ENCODE results near the gene TNP2.

The TNP2 gene

DNA sequence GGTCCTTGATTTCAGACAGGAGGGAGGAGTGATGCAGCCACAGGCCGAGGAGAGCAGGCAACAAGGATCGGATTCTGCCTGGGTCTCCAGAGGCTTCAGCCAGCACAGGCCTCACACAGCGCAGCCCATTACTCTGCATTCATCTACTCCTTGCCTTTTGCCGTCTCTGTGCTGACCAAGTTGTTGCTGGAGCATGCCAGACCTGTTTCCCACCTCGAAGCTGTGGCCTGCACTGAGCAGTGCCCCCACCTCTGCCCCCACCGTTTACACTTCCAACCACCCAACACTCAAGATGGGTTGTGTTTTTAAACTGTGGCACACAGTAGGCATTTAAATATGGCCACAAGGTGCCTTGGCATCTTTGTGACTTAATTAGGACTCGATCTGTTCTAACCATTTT lies 5.8 kb upstream of the TNP2 start:
- no peak overlapping the region for H3K4me3 Mint-ChIP-seq
- H3K27ac Mint-ChIP-seq: no peak overlapping the region
- H3K9me3 Mint-ChIP-seq (ENCODE audit: low read depth): no peaks in the 10 kb centered on the region
- H3K36me3 Mint-ChIP-seq: no peaks in the 10 kb centered on the region
- H3K27me3 Mint-ChIP-seq: no peaks in the 10 kb centered on the region
- H3K4me1 Mint-ChIP-seq (ENCODE audit: low read depth): no peaks in the 10 kb centered on the region

DNA sequence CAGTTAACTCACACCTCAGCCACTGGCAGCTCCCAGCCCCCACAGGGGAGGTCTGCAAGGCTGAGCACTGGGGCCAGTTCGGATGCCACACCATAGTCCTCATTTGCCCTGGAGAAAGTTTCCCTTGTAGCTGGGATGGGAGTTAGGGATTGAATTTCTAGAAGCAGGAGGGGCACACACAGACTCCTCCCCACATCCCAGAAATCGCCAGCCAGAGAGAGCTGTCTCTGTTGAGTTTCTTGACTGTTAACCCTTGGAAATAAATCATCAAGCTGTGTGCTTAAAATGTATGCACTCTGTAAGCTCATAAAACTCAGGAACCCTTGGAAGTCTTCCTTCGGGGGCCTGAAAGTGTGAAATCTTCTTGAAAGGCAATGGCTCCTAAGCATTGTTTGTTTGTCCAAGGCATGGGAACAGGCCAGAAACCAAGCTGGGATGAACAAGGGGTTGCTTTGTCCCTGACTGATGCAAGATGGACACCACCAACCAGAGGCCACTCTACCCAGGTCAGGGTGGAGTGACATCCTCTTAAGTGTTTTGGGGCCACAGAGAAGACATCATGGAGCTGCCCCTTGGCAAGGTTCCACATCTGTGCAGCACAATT lies 4.7 kb upstream of the TNP2 start:
- no peaks in the 10 kb centered on the region for H3K9me3 Mint-ChIP-seq (ENCODE audit: low read depth)
- no peak overlapping the region for H3K4me3 Mint-ChIP-seq
- no peaks in the 10 kb centered on the region for H3K4me1 Mint-ChIP-seq (ENCODE audit: low read depth)
- H3K27me3 Mint-ChIP-seq: no peaks in the 10 kb centered on the region
- H3K36me3 Mint-ChIP-seq: no peaks in the 10 kb centered on the region
- H3K27ac Mint-ChIP-seq: no peak overlapping the region

DNA sequence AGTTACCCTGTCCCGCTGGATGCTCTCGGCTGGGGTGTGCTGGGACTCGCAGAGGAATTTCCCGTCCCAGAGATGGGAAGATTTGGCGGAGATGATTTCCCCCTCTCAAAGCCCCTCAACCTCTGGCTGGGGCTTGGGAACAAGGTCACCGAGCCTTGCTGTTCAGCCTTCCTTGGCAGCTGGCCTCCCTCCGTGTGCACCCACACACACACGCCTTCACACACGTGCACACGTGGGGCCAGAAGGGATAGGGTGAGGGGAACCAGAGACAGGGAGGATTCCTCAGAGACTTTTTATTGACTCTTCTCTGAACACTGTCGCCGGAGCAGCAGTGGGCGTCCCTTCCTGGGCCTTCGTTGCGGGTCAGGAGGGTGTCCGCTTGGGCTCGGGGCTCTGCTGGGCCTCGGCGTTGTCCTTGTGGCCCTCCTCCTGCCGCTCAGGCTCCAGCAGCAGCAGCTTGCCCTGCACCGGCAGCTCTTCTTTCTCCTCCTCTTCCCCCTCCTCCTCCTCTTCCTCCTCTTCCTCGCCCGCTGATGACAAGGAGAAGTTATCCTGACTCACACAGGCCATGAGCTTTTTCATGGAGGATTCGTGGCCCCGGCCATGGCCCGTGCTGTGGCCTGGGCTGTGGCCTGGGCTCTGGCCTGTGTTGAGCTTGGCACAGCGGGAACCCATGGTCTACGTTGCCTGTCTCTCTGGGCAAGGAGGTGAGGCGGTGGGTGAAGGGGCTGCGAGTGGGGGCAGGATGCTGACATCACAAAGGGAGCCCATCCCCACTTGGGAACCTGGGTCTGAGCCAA lies 4.0 kb upstream of the TNP2 start, which contains the start of gene PRM3:
PRM3 (minus strand) TSS at position 709 of the 800 bp plus-strand sequence; CDS start at position 675, 34 bp downstream.
- Mint-ChIP-seq H3K36me3 (no peaks in the 10 kb centered on the region), H3K4me1 (ENCODE audit: low read depth) (no peaks in the 10 kb centered on the region), H3K27me3 (no peaks in the 10 kb centered on the region), H3K4me3 (no peak within 1 kb of the TSS), H3K9me3 (ENCODE audit: low read depth) (no peaks in the 10 kb centered on the region), H3K27ac (no peak within 1 kb of the TSS)

DNA sequence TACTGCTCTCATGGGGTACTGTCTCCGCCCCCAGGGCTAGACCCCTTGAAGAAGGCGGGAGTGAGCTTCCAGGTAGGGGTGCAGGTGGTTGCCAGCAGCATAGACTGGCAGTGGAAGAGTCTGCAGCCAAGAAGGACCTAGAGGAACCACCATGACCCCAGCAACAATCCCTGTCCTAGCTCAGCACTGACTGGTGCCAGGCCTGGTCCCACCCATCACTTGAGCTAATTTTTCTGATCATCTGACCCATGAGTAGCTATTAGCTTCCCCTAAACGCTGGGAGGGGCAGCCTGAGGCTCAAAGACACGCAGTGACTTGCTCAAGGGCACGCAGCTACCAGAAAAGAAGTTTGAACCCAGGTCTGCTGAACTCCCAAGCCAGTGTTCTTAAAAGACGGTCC lies 3.4 kb upstream of the TNP2 start:
- H3K27me3 Mint-ChIP-seq: no peaks in the 10 kb centered on the region
- H3K36me3 Mint-ChIP-seq: no peaks in the 10 kb centered on the region
- no peak overlapping the region for H3K4me3 Mint-ChIP-seq
- H3K27ac Mint-ChIP-seq: no peak overlapping the region
- H3K9me3 Mint-ChIP-seq (ENCODE audit: low read depth): no peaks in the 10 kb centered on the region
- H3K4me1 Mint-ChIP-seq (ENCODE audit: low read depth): no peaks in the 10 kb centered on the region

DNA sequence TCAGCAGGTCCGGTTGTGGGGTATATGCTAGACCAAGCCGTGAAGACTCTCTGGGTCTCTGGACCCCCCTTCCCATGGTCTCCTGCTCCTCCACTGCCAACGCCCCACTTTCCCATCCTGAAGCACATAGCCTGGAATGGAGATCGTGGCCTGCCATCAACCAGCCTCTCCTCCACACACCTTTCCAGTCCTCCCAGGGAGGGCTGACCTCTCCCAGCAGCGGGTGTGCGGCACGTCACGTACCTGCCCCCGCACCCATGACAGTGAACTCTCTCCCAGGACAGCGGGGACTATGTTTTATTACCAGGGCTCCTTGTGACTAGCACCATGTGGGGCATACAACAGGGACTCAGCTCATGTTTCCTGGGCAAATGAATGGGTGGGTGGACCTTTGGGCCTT lies 2.5 kb upstream of the TNP2 start:
- H3K27ac Mint-ChIP-seq: no peak overlapping the region
- no peaks in the 10 kb centered on the region for H3K4me1 Mint-ChIP-seq (ENCODE audit: low read depth)
- H3K27me3 Mint-ChIP-seq: no peaks in the 10 kb centered on the region
- H3K9me3 Mint-ChIP-seq (ENCODE audit: low read depth): no peaks in the 10 kb centered on the region
- no peaks in the 10 kb centered on the region for H3K36me3 Mint-ChIP-seq
- H3K4me3 Mint-ChIP-seq: no peak overlapping the region

DNA sequence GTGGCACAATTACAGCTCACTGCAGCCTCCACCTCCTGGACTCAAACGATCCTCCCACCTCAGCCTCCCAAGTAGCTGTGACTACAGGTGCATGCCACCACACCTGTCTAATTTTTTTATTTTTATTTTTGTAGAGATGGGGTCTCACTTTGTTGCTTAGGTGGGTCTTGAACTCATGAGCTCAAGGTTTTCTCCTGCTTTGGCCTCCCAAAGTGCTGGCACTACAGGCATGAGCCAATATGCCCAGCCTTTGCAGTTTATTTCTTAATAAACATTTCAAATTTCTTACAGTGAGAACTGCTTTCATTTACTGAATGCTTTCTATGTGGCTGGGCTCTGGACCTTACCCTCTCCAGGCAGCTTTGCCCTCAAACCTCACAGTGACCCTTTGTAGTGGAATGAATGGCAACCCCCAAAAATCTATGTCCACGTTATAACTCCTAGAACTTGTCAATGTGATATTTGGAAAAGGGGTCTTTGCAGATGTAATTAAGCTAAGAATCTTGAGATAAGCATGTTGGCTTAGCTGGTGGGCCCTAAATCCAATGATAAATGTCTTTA lies 1.6 kb upstream of the TNP2 start:
- Mint-ChIP-seq H3K4me3 (no peak overlapping the region), H3K36me3 (no peaks in the 10 kb centered on the region), H3K27ac (no peak overlapping the region), H3K4me1 (ENCODE audit: low read depth) (no peaks in the 10 kb centered on the region), H3K9me3 (ENCODE audit: low read depth) (no peaks in the 10 kb centered on the region), H3K27me3 (no peaks in the 10 kb centered on the region)

DNA sequence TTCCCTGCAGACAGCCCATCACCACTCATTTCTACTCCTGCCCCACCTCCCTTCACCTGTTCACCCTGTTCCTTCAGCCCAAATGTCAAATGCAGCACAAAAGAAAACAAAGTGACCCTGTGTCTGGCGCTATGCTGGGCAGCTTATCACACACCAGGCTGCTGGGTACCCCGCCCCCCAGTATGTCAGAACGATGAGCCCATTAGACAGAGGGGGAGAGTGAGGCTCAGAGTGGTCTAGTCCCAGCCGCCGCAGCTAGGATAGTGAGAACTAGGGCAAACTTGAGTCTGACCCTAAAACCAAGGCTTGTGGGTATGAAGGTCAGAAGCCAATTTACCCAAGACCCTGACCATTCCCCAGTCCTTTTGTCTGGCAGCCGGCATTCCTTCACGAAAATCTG lies 4.0 kb downstream of the TNP2 start:
- no peaks in the 10 kb centered on the region for H3K27me3 Mint-ChIP-seq
- H3K36me3 Mint-ChIP-seq: no peaks in the 10 kb centered on the region
- no peak overlapping the region for H3K4me3 Mint-ChIP-seq
- H3K4me1 Mint-ChIP-seq (ENCODE audit: low read depth): peaks cover 31% of the 10 kb centered on the region
- H3K9me3 Mint-ChIP-seq (ENCODE audit: low read depth): no peaks in the 10 kb centered on the region
- no peak overlapping the region for H3K27ac Mint-ChIP-seq

DNA sequence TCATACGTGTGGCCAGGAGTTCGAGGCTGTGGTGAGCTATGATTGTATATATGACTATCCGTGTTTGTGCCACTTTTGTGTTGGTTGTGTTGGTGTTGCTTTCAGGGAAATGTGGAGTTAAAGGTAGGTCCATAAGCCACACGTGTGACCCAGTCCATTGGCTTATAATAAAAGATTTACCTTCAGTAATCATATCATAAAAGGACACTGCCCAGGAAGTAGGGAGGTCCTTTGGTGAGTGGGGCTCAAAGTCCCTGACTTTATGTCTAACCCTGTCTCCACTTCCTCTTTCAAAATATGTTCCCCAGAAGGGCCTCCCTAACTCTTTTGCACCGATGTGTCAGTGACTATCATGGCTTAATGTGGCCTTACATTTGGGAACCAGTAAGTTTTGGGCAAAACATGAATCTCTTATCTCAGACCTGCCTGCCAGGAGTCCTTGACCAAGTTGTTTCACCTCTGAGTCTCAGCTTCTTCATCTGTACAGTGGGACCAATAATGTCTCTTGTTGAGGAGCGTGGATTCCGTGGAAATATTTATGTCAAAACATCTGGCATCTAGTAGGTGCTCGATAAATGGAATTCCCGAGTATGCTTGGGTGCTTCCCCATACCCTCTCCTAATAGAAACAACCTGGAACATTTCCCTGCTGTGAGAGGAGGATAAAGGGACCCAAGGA lies 4.8 kb downstream of the TNP2 start:
- H3K36me3 Mint-ChIP-seq: no peaks in the 10 kb centered on the region
- peak overlapping the region; percentile 92 for H3K27ac Mint-ChIP-seq
- peaks cover 37% of the 10 kb centered on the region for H3K4me1 Mint-ChIP-seq (ENCODE audit: low read depth)
- H3K9me3 Mint-ChIP-seq (ENCODE audit: low read depth): no peaks in the 10 kb centered on the region
- peak overlapping the region; percentile 38 for H3K4me3 Mint-ChIP-seq
- no peaks in the 10 kb centered on the region for H3K27me3 Mint-ChIP-seq

DNA sequence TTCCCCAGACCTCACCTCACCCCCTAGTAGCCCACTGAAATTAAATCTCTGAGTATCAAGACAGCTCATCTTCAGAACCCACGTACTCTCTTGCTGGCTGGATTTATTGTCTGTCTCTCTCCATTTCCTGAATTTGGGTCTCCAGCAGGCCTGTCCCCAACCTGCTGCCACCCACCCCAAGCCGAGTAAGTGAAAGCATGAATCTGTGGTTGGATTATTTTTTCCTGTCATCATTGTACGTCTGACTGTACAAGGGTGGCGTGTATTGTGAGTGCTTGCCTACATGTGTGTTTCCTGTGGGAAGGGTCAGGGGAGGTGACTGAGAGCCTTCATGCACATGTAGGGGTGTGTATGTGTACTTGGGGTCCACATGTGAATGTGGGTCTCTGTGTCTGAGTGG lies 5.4 kb downstream of the TNP2 start:
- Mint-ChIP-seq H3K27ac (peak overlapping the region; percentile 92), H3K4me3 (peak overlapping the region; percentile 38), H3K4me1 (ENCODE audit: low read depth) (peaks cover 43% of the 10 kb centered on the region), H3K9me3 (ENCODE audit: low read depth) (no peaks in the 10 kb centered on the region), H3K36me3 (no peaks in the 10 kb centered on the region), H3K27me3 (no peaks in the 10 kb centered on the region)

DNA sequence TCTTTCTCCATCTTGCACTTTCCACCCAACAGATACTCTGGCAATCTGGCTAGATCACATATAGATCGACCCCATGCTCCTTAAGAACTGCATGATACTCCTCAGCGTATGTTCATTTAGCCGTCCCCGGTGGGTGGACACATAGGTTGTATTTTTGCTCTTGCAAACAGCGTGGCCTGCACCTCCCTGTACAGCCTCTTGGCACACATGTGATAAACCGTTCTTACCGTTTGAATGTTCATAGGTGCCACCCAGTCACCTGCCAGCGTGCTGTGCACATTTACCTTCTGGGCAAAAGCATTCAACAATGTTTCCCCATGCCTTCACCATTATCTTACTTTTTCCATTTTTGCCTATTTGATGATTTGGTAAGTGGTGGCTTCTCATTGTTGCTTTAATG lies 6.2 kb downstream of the TNP2 start:
- no peaks in the 10 kb centered on the region for H3K36me3 Mint-ChIP-seq
- H3K4me3 Mint-ChIP-seq: no peak overlapping the region
- H3K9me3 Mint-ChIP-seq (ENCODE audit: low read depth): no peaks in the 10 kb centered on the region
- no peak overlapping the region for H3K27ac Mint-ChIP-seq
- peaks cover 50% of the 10 kb centered on the region for H3K4me1 Mint-ChIP-seq (ENCODE audit: low read depth)
- no peaks in the 10 kb centered on the region for H3K27me3 Mint-ChIP-seq

DNA sequence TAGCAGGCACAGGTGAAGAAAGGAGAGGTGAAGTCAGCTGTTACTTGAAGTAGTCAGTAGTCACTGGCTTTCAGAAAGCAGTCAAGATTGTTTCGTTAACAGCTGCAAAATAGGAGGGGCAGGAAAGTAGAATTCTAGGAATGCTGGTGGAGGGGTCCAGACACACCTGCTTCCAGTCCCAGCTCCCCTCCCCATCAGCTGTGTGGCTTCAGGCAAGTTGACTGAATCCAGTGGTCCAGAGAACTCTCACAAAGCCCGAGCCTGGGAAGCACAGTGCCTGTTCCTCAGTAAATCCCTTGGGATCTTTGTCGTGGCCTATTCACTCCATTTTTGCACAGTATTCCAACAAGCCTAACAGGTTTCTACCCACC lies 8.5 kb downstream of the TNP2 start:
- H3K27ac Mint-ChIP-seq: peak overlapping the region; percentile 29
- no peaks in the 10 kb centered on the region for H3K27me3 Mint-ChIP-seq
- no peaks in the 10 kb centered on the region for H3K9me3 Mint-ChIP-seq (ENCODE audit: low read depth)
- no peaks in the 10 kb centered on the region for H3K36me3 Mint-ChIP-seq
- H3K4me1 Mint-ChIP-seq (ENCODE audit: low read depth): peaks cover 60% of the 10 kb centered on the region
- H3K4me3 Mint-ChIP-seq: no peak overlapping the region

DNA sequence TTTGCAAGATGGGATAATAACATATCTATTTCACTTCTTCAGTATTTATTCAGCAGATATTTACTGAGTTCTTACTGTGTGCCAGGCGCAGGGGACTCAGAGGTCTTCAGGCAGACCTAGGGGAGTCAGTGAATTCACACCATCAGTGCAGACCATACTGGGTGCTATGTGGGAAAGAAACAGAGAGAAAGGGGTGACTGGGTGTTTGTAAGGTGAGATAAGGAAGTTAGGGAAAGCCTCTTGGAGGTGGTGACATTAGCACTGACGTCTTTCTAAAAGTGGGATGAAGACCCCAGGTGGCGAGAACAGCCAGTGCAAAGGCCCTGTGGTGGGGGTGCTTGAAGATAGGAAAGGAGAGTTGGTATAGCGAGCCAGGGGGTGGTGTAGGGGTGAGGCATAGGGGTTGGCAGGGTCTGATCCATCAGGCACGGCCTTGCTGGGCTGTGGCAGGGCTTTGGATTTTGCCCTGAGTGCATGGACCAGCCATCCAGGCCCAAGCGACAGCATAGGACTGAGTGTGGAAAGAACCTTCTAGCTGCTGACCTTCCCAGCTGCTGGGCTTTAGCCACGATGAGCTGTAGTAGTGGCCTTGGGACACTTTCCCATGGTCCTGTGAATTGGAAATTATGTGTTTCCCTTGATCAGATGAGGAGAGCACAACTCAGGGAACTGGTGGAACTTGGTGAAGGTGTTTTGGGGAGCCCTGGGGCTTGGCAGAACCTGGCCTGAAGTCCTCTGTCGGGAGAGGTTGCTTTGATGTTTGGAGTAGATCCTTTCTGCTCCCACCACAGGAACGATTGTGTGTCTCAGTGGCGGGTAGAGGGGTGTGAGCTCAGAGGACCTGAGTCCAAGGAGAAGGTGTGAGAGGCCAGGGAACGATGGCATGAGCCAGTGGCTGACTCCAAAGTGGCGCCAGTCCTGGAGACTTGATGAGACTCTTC lies 9.2 kb downstream of the TNP2 start:
- no peaks in the 10 kb centered on the region for H3K9me3 Mint-ChIP-seq (ENCODE audit: low read depth)
- peak overlapping the region; percentile 46 for H3K27ac Mint-ChIP-seq
- peak overlapping the region; percentile 49 for H3K4me3 Mint-ChIP-seq
- no peaks in the 10 kb centered on the region for H3K27me3 Mint-ChIP-seq
- H3K36me3 Mint-ChIP-seq: no peaks in the 10 kb centered on the region
- H3K4me1 Mint-ChIP-seq (ENCODE audit: low read depth): peaks cover 59% of the 10 kb centered on the region

DNA sequence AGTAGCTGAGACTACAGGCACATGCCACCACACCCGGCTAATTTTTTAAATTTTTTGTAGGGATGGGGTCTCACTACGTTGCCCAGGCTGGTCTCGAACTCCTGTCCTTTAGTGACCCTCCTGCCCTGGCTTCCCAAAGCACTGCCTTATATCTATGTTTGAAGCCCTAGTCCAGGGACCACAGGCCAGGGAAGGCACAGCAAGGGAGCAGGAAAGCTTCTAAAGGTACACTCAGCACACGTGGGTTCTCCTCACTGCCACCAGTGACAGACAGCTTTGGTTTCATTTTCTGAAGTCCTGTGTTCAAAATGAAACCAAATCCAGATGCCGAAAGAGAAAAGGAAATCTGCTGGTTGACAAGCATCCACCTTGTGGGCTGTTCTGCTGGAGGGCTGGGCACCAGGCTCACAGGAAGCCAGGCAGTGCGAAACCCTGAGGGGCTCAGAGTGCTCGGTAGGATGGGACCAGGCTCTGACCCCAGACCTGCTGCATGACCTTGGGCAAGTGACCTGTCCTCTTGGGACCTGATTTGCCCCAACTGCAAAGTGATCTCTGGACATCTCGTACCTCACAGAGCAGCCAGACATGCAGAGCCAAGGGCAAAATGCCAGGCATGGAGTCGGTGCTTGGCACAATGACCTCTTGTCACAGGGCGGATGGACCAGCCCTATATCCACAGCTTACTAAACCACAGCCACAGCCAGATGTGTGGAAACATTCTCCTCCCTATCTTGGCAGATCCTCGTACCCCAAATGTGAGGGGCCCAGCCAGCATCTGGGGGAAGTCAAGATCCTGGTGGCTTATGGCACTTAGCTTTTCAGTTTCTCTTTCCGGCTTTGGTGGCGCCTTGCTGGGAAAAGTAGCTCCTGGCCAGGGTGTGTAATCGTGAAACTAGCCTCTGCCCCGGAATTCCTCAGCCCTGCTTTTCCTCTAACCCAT lies 10.3 kb downstream of the TNP2 start:
- no peaks in the 10 kb centered on the region for H3K9me3 Mint-ChIP-seq (ENCODE audit: low read depth)
- H3K4me1 Mint-ChIP-seq (ENCODE audit: low read depth): peaks cover 48% of the 10 kb centered on the region
- H3K4me3 Mint-ChIP-seq: peak overlapping the region; percentile 51
- H3K27ac Mint-ChIP-seq: peak overlapping the region; percentile 82
- peaks cover under 1% of the 10 kb centered on the region for H3K36me3 Mint-ChIP-seq
- H3K27me3 Mint-ChIP-seq: no peaks in the 10 kb centered on the region

All from activated naive CD8-positive, alpha-beta T cell (primary cell).